Measurements from ENCODE around the gene ITGA11. TPM values are rescaled to one million over a fixed set of nuclear protein-coding genes. Genes with fewer than 3 reads are reported as not detected.

Gene ITGA11
- total RNA-seq, 2 donors from 2014 or later, result 0.99 to 1.0 TPM

DNA sequence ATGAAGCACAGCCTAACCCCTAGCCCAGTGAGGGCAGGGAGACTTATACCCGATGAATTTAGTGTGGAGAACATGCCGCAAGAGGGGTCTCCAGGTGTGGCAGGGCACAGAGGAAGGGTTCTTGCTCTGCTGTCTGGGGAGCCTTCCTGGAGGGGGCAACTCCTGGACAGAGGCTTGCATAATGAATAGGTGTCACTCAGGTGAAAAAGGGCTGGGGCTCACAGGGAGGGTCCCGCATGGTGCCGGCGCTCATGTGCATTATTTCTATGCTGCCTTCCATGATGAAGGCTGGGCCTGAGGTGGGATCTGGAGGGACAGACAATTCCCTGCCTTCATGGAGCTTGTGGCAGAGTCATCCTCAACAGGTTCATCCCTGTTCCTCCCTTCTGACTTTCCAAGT, 51.5 kb downstream of the ITGA11 start:
- H3K9me3 ChIP-seq, result no peaks in the 10 kb centered on the region
- H3K4me1 ChIP-seq, result no peaks in the 10 kb centered on the region
- WGBS, 2 donors, result 91 to 92% methylated on average over 3 to 5 of the region's 5 CpGs
- intact Hi-C loops (cut with DNase I), result loop anchor here (5.0 kb wide), 1 partner anchor 78 kb away; no protein-coding TSS in a partner anchor
- ATAC-seq, result no peak
- H3K27me3 ChIP-seq, result no peaks in the 10 kb centered on the region
- H3K27ac ChIP-seq, result no peak overlapping the region
- TF ChIP-seq, protein P1, sequence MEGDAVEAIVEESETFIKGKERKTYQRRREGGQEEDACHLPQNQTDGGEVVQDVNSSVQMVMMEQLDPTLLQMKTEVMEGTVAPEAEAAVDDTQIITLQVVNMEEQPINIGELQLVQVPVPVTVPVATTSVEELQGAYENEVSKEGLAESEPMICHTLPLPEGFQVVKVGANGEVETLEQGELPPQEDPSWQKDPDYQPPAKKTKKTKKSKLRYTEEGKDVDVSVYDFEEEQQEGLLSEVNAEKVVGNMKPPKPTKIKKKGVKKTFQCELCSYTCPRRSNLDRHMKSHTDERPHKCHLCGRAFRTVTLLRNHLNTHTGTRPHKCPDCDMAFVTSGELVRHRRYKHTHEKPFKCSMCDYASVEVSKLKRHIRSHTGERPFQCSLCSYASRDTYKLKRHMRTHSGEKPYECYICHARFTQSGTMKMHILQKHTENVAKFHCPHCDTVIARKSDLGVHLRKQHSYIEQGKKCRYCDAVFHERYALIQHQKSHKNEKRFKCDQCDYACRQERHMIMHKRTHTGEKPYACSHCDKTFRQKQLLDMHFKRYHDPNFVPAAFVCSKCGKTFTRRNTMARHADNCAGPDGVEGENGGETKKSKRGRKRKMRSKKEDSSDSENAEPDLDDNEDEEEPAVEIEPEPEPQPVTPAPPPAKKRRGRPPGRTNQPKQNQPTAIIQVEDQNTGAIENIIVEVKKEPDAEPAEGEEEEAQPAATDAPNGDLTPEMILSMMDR (IDR thresholded peaks at IDR 0.05), result no peak
- TF ChIP-seq POLR2A (IDR thresholded peaks at IDR 0.05), result no peak
- no peak for DNase-seq
- H3K36me3 ChIP-seq (replicated peaks in 1 of 2; ENCODE audit: insufficient read depth in 1 of 2, low read depth in 2 of 2), result no peaks in the 10 kb centered on the region
- no peak overlapping the region for H3K4me3 ChIP-seq

GRCh38 chr15:68379759-68380290, 52.1 kb downstream of the ITGA11 start:
- ATAC-seq, result no peak
- no peak overlapping the region for H3K27ac ChIP-seq
- no peaks in the 10 kb centered on the region for H3K4me1 ChIP-seq
- no peak overlapping the region for H3K4me3 ChIP-seq
- intact Hi-C loops (cut with DNase I), result loop anchor here (5.0 kb wide), 1 partner anchor 78 kb away; no protein-coding TSS in a partner anchor
- no peak for TF ChIP-seq POLR2A (IDR thresholded peaks at IDR 0.05)
- TF ChIP-seq, protein P1 (IDR thresholded peaks at IDR 0.05), result no peak
- H3K27me3 ChIP-seq, result no peaks in the 10 kb centered on the region
- H3K9me3 ChIP-seq, result no peaks in the 10 kb centered on the region
- DNase-seq, result no peak
- 69 to 75% methylated on average over 3 of the region's 3 CpGs for WGBS, 2 donors
- no peaks in the 10 kb centered on the region for H3K36me3 ChIP-seq (replicated peaks in 1 of 2; ENCODE audit: insufficient read depth in 1 of 2, low read depth in 2 of 2)

DNA sequence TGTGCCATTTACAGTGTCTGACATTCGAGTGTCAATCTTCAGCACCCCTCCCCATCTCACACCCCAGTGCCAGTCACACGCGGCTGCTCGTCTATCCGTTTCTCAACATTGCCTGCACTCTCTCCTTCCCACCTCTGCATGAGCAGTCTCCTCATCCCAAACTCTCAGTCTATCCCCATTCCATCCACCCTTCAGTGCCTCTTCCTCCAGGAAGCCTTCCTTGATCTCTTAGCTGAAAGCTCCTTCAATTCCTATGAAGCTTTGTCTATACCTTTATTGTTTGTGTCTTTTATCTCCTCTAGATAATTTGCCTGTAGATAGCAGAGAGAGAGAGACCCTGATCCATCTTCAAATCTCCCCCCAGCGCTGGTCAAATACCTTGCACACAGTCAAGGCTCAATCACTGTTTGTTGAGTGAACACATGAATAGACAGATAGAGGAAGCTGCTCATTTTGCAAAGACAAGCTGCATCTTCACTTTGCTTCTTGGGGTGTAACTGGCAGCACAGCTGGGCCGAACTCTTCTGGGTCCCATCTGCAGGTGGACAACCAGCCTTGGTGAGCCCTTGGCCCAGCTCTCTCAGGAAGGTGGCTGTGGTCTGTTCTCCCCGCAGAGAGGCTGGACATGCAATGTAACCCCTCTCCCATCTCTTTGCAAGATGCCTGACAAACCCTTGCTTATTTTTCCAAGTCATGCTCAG, 52.8 kb downstream of the ITGA11 start:
- Histone ChIP-seq H3K36me3 (replicated peaks in 1 of 2; ENCODE audit: insufficient read depth in 1 of 2, low read depth in 2 of 2) (no peaks in the 10 kb centered on the region), H3K9me3 (no peaks in the 10 kb centered on the region), H3K27ac (no peak overlapping the region), H3K27me3 (no peaks in the 10 kb centered on the region), H3K4me3 (no peak overlapping the region), H3K4me1 (no peaks in the 10 kb centered on the region)
- no peak for TF ChIP-seq POLR2A (IDR thresholded peaks at IDR 0.05)
- TF ChIP-seq, protein P1 (IDR thresholded peaks at IDR 0.05), result no peak
- 76 to 83% methylated on average over 8 of the region's 8 CpGs for WGBS, 2 donors
- DNase-seq (no peak), ATAC-seq (no peak)
- intact Hi-C loops (cut with DNase I), result no loop called here

- no peak overlapping the region for H3K27ac ChIP-seq
- no peaks in the 10 kb centered on the region for H3K9me3 ChIP-seq
- no peak for ATAC-seq
- H3K27me3 ChIP-seq, result no peaks in the 10 kb centered on the region
- 68 to 70% methylated on average over 3 of the region's 3 CpGs for WGBS, 2 donors
- DNase-seq, result no peak
- H3K4me3 ChIP-seq, result no peak overlapping the region
- no peaks in the 10 kb centered on the region for H3K4me1 ChIP-seq
- no peaks in the 10 kb centered on the region for H3K36me3 ChIP-seq (replicated peaks in 1 of 2; ENCODE audit: insufficient read depth in 1 of 2, low read depth in 2 of 2)
- intact Hi-C loops (cut with DNase I), result no loop called here
- TF ChIP-seq, protein P1 (IDR thresholded peaks at IDR 0.05), result no peak
- no peak for TF ChIP-seq POLR2A (IDR thresholded peaks at IDR 0.05)
Observed at GRCh38 chr15:68378595-68378994, 53.4 kb downstream of the ITGA11 start.

GRCh38 chr15:68377766-68378165, 54.2 kb downstream of the ITGA11 start:
- DNase-seq (no peak), ATAC-seq (no peak)
- Histone ChIP-seq H3K9me3 (no peaks in the 10 kb centered on the region), H3K4me1 (no peaks in the 10 kb centered on the region), H3K27me3 (no peaks in the 10 kb centered on the region), H3K36me3 (replicated peaks in 1 of 2; ENCODE audit: insufficient read depth in 1 of 2, low read depth in 2 of 2) (no peaks in the 10 kb centered on the region), H3K27ac (no peak overlapping the region), H3K4me3 (no peak overlapping the region)
- no peak for TF ChIP-seq POLR2A (IDR thresholded peaks at IDR 0.05)
- TF ChIP-seq, protein P1 (IDR thresholded peaks at IDR 0.05), result no peak
- WGBS, 2 donors, result 72 to 82% methylated on average over 3 of the region's 3 CpGs
- intact Hi-C loops (cut with DNase I), result no loop called here
